ENCODE results near the gene ZNF682.
"Not testable (repeated sequence)": the region's sequence is repeated elsewhere in the genome, so short reads cannot be mapped to it uniquely, and the experiment has no call there.

Gene ZNF682

DNA sequence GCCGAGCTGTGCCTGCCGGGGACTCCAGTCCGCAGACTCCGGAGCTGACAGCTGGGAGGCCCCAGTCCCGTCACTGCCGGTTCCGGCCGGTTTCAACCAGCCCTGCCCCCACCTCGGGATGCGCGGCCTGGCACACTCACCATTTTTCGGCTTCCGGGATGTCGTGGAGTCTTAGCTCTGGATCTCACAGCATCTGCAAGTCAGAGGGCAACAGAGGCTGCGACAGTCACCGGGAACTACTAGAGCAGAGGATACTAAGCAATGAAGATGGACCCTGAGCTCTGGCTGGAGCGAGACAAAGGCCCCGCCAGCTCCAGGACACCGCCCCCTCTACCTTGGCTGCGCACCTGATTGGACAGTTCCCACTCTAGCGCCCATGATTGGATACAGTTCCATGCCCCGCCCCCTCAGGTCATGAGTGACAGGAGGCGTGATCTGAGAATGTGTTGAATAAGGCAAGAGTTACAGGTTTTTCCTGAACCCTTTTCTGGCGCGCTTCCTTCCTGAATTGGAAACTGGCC, at the start of gene ZNF682:
Gene ZNF682 (minus strand): TSS at position 303 of the 521 bp plus-strand sequence. CDS start 160 bp downstream, at position 143.
- peak; percentile 96 for DNase-seq

DNA sequence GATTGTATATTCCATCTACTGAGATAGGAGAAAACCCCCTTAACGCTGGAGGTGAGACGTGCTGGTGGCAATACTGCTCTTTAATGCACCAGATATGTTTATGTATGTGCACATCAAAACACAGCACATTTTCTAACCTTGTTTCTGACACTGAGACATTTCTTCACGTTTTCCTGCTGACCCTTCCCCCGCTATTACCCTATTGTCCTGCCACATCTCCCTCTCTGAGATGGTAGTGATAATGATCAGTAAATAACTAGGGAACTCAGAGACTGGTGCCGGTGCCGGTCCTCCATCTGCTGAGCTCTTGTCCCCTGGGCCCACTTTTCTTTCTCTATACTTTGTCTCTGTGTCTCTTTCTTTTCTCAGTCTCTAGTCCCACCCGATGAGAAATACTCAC, 43.6 kb upstream of the ZNF682 start:
- DNase-seq: not testable (repeated sequence)

- DNase-seq: not testable (repeated sequence)
Observed at GRCh38 chr19:20082232-20082833, 43.0 kb upstream of the ZNF682 start.

DNA sequence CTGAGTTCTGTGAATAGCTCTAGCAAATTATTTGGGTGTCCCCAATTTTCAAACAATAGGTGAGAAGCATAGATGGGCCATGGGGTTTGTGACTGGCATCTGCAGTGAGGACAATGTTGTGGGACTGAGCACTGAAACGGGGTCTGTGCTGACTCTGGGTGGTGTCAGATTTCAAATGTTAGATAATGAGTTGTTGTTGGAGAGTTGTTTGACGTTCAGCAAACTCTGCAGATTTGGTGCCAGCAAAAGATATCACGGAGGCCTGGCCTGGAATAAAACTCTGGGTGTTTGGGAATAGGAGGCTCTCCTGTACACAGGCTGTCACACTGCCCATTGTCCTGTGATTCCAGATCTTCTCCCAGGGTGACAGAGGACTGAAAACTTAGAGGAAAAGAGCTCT, 41.4 kb upstream of the ZNF682 start:
- DNase-seq: no peak

- no peak for DNase-seq
Observed at GRCh38 chr19:20079476-20079875, 40.2 kb upstream of the ZNF682 start.

DNA sequence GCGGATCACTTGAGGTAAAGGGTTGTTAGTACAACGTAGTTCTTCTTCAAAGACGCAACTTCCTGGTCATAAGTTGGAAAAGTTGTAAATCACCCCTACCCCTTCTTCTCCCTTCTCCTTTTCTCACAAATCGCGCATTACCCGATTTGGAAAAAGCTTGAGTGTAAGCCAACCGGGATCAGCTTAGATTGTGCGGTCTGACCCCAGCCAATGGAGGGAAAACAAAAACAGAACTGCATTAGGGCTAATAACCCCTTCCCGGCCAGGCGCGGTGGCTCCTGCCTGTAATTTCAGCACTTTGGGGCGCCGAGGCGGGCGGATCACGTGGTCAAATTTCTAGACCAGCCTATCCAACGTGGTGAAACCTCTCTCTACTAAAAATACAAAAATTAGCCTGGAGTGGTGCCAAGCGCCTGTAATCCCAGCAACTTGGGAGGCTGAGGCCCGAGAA, 39.3 kb upstream of the ZNF682 start:
- no peak for DNase-seq

- peak; percentile 97 for DNase-seq
Observed at GRCh38 chr19:20077791-20078463, 38.6 kb upstream of the ZNF682 start, which contains the start of gene ZNF90. TSS of gene ZNF90 (plus strand) at chr19:20078000. CDS start at chr19:20078133, 133 bp downstream.

- no peak for DNase-seq
Observed at GRCh38 chr19:20072936-20073335, 33.6 kb upstream of the ZNF682 start.

GRCh38 chr19:20070691-20071090, 31.4 kb upstream of the ZNF682 start:
- no peak for DNase-seq

- DNase-seq: not testable (repeated sequence)
Observed at GRCh38 chr19:20068559-20068958, 29.3 kb upstream of the ZNF682 start.

DNA sequence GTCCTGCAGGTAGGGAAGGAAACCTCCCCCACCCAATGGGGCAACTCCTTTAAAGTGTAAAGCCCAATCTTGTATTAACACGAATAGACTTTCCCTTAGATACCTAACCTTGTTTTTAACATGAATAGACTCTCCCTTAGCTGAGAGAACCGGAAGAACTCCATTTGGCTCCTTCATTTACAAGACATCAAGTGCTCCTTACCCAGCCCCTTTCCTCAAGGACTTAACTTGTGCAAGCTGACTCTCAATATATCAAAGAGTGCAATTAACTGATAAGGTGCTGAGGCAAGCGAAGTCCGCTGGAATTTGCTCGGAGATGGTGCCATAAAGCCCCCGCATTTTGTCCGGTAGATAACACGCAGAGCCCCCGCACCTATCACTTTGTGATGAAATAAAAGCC, 28.6 kb upstream of the ZNF682 start:
- DNase-seq: no peak

GRCh38 chr19:20066861-20067260, 27.6 kb upstream of the ZNF682 start:
- no peak for DNase-seq

- no peak for DNase-seq
Observed at GRCh38 chr19:20060282-20060681, 21.0 kb upstream of the ZNF682 start.

DNA sequence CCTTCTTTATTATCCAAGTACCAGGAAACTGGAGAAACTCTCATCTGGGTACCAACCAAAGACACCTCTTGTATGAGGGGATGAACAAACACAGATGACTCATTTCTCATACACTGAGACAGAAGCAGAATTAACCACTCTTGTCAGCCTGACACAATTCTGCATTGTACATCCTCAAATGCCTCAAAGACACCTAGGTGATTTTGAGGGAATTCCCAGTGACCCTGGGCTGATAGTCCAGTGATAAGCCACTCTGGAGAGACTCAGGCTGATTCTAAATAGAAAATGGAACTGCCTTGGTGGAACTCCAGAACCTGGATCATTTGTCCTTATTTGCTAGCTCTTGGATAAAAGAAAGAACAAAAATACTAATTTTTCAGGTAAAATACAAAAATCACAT, 19.4 kb upstream of the ZNF682 start:
- not testable (repeated sequence) for DNase-seq

GRCh38 chr19:20051841-20052768, 12.8 kb upstream of the ZNF682 start:
- DNase-seq: peak; percentile 89

DNA sequence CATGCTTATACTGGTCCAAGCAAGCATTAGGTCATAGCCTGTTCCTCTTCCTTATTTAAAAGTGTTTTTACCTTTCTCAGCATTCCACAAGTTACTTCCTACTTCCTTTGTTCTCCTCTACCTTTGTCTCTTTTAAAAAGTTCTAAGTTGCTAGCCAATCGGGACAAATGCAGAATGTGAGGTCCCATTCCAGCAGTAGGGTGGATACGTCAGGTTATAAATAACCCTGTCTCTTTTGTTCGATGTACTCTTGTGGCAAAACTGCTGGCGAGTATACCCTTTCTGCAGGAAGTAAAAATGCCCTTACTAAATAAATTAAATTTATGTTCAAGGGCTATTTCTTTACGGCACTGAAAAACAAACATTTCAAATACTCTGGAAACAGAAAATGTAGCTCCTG, 6.4 kb upstream of the ZNF682 start:
- DNase-seq: not testable (repeated sequence)

DNA sequence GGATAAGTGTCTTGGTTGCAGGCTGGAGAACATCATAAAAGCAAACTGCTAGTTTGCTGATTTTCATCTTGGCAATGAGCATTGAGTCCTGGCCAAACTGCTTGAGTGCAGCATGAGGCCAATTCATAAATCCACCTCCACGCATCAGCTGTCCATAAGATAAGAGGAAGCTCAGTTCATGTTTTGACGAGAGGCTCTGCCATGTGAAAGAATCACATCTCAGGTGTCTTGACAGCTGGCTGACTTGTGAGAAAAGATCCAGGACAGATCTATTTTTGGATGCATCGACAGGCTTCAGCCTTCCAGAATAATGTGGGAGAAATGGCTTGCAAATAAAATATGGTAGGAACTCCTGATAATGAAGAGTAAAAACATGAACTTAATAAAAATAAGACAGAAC, 5.4 kb upstream of the ZNF682 start:
- no peak for DNase-seq

GRCh38 chr19:20038358-20039202, 725 bp downstream of the ZNF682 start:
- no peak for DNase-seq

GRCh38 chr19:20035935-20036334, 3.4 kb downstream of the ZNF682 start:
- DNase-seq: no peak

GRCh38 chr19:20028611-20029010, 10.7 kb downstream of the ZNF682 start:
- DNase-seq: no peak

GRCh38 chr19:20005741-20006140, 33.6 kb downstream of the ZNF682 start:
- DNase-seq: no peak

DNA sequence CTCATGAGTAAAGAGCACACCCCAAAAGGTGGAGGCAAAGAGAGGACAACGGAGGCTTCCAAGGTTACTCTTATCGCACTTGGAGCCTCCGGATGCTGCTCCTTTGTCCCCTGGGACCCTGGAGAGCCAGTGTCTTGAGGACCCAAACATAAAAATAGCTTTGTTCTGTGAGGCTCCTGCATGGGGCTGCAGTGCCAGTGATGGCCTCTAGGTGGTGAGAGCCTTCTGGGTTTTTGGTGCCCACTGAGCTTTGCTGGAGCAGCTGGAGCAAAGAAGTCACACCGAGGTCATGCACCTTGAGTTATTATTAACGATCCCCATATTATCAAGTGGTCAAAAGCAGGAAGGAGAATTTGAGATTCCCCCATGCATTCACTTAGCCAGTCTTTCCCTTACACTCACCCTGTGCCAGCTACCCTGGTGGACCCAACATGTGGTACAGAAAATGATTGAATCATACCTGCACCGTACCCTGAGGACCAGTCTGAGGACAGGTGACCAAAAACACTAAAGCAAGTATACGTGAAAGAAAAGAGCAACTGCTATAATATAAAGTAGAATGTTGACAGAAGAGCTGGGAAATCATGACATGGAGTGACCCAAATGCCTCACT, 41.5 kb downstream of the ZNF682 start:
- DNase-seq: peak; percentile 2

Data from KG1 (cell line).